ENCODE measurements around the gene RAB22A.

The RAB22A gene

GRCh38 chr20:58303547-58303946 is 6.0 kb upstream of the RAB22A start:
- DNase-seq (ENCODE audit: low read depth in 3 of 3): no peak

GRCh38 chr20:58305061-58305460 is 4.5 kb upstream of the RAB22A start:
- DNase-seq (ENCODE audit: low read depth in 3 of 3): no peak

- peak in 1 of 3 donors; percentile 47 for DNase-seq (ENCODE audit: low read depth in 3 of 3)
Observed at GRCh38 chr20:58306421-58307261, 2.9 kb upstream of the RAB22A start.

- DNase-seq (ENCODE audit: low read depth in 3 of 3): no peak
Observed at GRCh38 chr20:58307270-58307669, 2.2 kb upstream of the RAB22A start.

- DNase-seq (ENCODE audit: low read depth in 3 of 3): no peak
Observed at GRCh38 chr20:58308290-58308679, 1.2 kb upstream of the RAB22A start.

- no peak for DNase-seq (ENCODE audit: low read depth in 3 of 3)
Observed at GRCh38 chr20:58308680-58309527, 611 bp upstream of the RAB22A start.

GRCh38 chr20:58310291-58310782 is 822 bp downstream of the RAB22A start:
- no peak for DNase-seq (ENCODE audit: low read depth in 3 of 3)

- no peak for DNase-seq (ENCODE audit: low read depth in 3 of 3)
Observed at GRCh38 chr20:58312836-58313235, 3.3 kb downstream of the RAB22A start.

GRCh38 chr20:58313396-58313795 is 3.9 kb downstream of the RAB22A start:
- no peak for DNase-seq (ENCODE audit: low read depth in 3 of 3)

- no peak for DNase-seq (ENCODE audit: low read depth in 3 of 3)
Observed at GRCh38 chr20:58321205-58321604, 11.7 kb downstream of the RAB22A start.

GRCh38 chr20:58322083-58322482 is 12.6 kb downstream of the RAB22A start:
- DNase-seq (ENCODE audit: low read depth in 3 of 3): no peak

- DNase-seq (ENCODE audit: low read depth in 3 of 3): no peak
Observed at GRCh38 chr20:58325912-58326311, 16.4 kb downstream of the RAB22A start.

GRCh38 chr20:58327211-58327610 is 17.7 kb downstream of the RAB22A start:
- DNase-seq (ENCODE audit: low read depth in 3 of 3): no peak

- DNase-seq (ENCODE audit: low read depth in 3 of 3): no peak
Observed at GRCh38 chr20:58328836-58329235, 19.3 kb downstream of the RAB22A start.

- no peak for DNase-seq (ENCODE audit: low read depth in 3 of 3)
Observed at GRCh38 chr20:58329711-58330110, 20.2 kb downstream of the RAB22A start.

GRCh38 chr20:58330249-58330648 is 20.7 kb downstream of the RAB22A start:
- no peak for DNase-seq (ENCODE audit: low read depth in 3 of 3)

GRCh38 chr20:58330687-58331086 is 21.2 kb downstream of the RAB22A start:
- DNase-seq (ENCODE audit: low read depth in 3 of 3): no peak

- DNase-seq (ENCODE audit: low read depth in 3 of 3): no peak
Observed at GRCh38 chr20:58331961-58332551, 22.5 kb downstream of the RAB22A start.

- DNase-seq (ENCODE audit: low read depth in 3 of 3): no peak
Observed at GRCh38 chr20:58339741-58340140, 30.2 kb downstream of the RAB22A start.

GRCh38 chr20:58340151-58340550 is 30.6 kb downstream of the RAB22A start:
- no peak for DNase-seq (ENCODE audit: low read depth in 3 of 3)

GRCh38 chr20:58340853-58341252 is 31.3 kb downstream of the RAB22A start:
- DNase-seq (ENCODE audit: low read depth in 3 of 3): no peak
